DND-41 (cell line): ENCODE results near the gene FHDC1.

Experiments
- ATAC-seq: fragments of 200-7000 bp; cut with Tn5 transposase; 3 replicates; pipeline ENCODE4 v1.9.1; 2021; ENCODE audit warnings: low read depth; ENCODE audit not compliant: insufficient read depth
- DNase-seq: peaks from one replicate; pipeline ENCODE4 v3.0.0-alpha.2; 2020
- H2AFZ ChIP-seq: 2 replicates; pipeline ENCODE4 v1.6.0; 2012; ENCODE audit warnings: low read depth, low read length
- H3K27ac ChIP-seq: 2 replicates; pipeline ENCODE4 v1.5.1; 2012; ENCODE audit warnings: low read length, inconsistent platforms
- H3K27me3 ChIP-seq: fragments of 200-600 bp; sonication (generic); 2 replicates; pipeline ENCODE4 v1.6.0; 2012; ENCODE audit warnings: low read length, mild to moderate bottlenecking, inconsistent platforms; ENCODE audit not compliant: insufficient read depth, poor library complexity
- H3K36me3 ChIP-seq: 2 replicates; pipeline ENCODE4 v1.5.1; 2012; ENCODE audit warnings: low read length, inconsistent platforms; ENCODE audit not compliant: insufficient read depth
- H3K4me1 ChIP-seq: 2 replicates; pipeline ENCODE4 v1.5.1; 2012; ENCODE audit warnings: mild to moderate bottlenecking, low read length; ENCODE audit not compliant: insufficient read depth
- H3K4me2 ChIP-seq: 2 replicates; pipeline ENCODE4 v1.6.0; 2012; ENCODE audit warnings: mild to moderate bottlenecking, moderate library complexity, low read length, inconsistent platforms; ENCODE audit not compliant: insufficient read depth
- H3K4me3 ChIP-seq, 2 experiments: fragments of 200-600 bp in 1 of 2; shearing (Covaris generic) in 1 of 2; 2 replicates each; pipeline ENCODE4 v1.5.1; 2012 to 2016; ENCODE audit warnings: inconsistent platforms in 2 of 2, low read length in 2 of 2, mild to moderate bottlenecking in 2 of 2, low read depth in 1 of 2, moderate library complexity in 1 of 2
- H3K79me2 ChIP-seq: 2 replicates; pipeline ENCODE4 v1.6.0; 2012; ENCODE audit warnings: low read length, inconsistent platforms; ENCODE audit not compliant: insufficient read depth
- H3K9ac ChIP-seq: 2 replicates; pipeline ENCODE4 v1.6.0; 2012; ENCODE audit warnings: low read depth, mild to moderate bottlenecking, inconsistent platforms, low read length, moderate library complexity
- H3K9me3 ChIP-seq: 2 replicates; pipeline ENCODE4 v1.5.1; 2012; ENCODE audit warnings: low read length, moderate library complexity, mild to moderate bottlenecking, inconsistent platforms; ENCODE audit not compliant: insufficient read depth, severe bottlenecking
- H4K20me1 ChIP-seq: 2 replicates; pipeline ENCODE4 v1.6.0; 2012; ENCODE audit warnings: low read length; ENCODE audit not compliant: insufficient read depth
- EZH2 ChIP-seq: IDR thresholded peaks from 3 replicates; pipeline ENCODE4 v1.6.1; 2012; ENCODE audit warnings: borderline replicate concordance, low read depth, mild to moderate bottlenecking, moderate library complexity, low read length, inconsistent platforms; ENCODE audit not compliant: severe bottlenecking
- TF ChIP-seq, protein P1 (sequence below): IDR thresholded peaks from 2 replicates; pipeline ENCODE4 v1.5.1; 2012; ENCODE audit warnings: borderline replicate concordance, low read length, moderate library complexity, mild to moderate bottlenecking; ENCODE audit not compliant: poor library complexity, severe bottlenecking; ENCODE audit errors: extremely low read depth

The FHDC1 gene

DNA sequence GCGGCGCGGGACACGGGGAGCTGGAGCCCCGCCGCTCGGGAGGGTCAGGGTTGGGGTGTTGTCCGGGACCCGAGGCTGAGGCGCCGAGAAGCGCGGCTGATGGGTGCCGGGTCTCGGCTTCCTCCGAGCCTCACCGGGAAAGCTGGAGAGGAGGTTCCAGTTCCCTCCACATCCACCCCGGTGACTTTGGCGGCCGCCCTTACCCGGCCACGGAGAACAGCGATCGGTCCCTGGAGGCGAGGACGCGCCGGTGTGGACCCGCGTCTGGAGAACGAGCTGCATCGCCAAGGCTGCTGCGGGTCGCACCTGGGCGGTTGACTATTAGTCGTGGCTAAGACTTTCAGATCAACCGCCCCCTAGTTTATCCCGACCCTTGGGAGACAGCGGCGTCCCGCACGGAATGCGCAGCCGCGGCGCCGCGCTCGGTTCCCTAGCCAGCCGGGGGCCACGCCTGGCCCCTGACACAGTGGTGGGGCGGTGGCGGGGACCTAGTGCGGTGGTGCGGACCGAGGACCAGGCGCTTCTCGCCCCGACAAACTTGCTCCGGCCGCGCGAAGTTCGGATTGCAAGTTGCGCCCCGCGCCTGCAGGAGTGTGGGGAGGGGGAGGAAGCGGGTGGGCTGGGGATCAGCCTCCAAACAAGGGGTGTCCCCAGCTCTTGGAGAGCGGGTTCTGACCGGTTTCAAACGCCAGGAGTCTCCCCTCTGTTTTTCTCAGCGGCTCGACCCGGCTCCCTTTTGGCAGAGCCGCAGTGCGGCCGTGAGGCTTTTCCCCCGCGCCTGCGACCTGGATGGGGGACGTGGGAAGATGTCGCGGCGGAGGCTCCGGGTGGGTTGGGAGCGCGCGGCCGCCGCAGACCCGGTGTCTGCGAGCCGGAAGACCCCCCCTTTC is 568 bp downstream of the FHDC1 start:
- Histone ChIP-seq H3K9ac (peak overlapping the region; percentile 30; the same call in 1 of the 2 replicates), H2AFZ (no peak overlapping the region)

DNA sequence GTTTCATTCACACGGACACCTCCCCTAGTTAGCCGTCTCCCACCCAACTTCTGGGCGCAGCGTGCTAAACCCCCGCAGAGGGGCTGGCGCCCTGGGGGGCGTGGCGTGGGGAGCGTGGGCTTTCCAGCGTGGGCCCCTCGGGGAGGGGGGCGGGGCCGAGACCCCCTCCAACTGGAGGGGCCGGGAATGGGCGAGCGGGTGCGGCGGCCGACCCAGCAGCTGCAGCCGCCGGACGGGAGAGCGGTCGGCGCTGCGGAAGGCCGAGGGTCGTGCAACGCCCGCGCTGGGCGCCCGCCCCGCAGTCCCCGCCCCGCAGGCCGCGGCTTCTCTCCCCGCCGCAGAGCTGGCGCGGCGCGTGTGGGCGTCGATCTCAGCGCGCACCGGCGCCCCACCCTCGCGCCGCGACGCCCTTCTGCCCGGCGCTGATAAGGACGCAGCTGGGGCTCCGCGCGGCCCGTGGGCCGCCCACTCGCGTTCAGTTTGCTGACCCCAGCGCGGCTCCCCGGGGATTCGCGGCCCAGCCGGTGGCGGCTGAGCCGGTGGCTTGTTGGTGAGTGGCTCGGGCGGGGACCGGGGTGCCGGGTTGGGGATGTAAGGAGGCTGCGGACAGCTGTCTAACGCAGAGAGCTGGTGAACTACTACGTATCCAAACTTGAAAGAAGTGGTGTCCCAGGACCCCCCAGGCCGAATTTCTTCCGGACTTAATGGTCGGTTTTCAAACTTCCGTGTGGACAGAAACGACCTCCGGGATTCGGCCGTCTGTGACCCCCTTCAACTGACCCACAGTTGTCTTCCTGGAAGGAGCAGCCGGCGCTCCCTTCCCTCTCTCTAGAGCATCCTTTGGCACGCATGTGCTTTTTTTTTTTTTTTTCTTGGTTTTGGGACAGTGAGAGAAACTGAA is 1.5 kb downstream of the FHDC1 start:
- no peaks in the 10 kb centered on the region for H3K79me2 ChIP-seq
- peak; percentile 76 for ATAC-seq
- peak overlapping the region; percentile 91 for H3K4me2 ChIP-seq
- H3K9ac ChIP-seq, result peak overlapping the region; percentile 30; the same call in 1 of the 2 replicates
- DNase-seq, result peak; percentile 20
- no peak overlapping the region for H3K27ac ChIP-seq
- no peaks in the 10 kb centered on the region for H3K9me3 ChIP-seq
- H4K20me1 ChIP-seq, result 0 out of 2 replicates have a peak, but pooled peaks cover 3% of the 10 kb centered on the region
- peaks cover 55% of the 10 kb centered on the region for H3K27me3 ChIP-seq
- H3K4me1 ChIP-seq, result peaks cover 20% of the 10 kb centered on the region
- peak; percentile 89 for TF ChIP-seq EZH2
- TF ChIP-seq, protein P1, sequence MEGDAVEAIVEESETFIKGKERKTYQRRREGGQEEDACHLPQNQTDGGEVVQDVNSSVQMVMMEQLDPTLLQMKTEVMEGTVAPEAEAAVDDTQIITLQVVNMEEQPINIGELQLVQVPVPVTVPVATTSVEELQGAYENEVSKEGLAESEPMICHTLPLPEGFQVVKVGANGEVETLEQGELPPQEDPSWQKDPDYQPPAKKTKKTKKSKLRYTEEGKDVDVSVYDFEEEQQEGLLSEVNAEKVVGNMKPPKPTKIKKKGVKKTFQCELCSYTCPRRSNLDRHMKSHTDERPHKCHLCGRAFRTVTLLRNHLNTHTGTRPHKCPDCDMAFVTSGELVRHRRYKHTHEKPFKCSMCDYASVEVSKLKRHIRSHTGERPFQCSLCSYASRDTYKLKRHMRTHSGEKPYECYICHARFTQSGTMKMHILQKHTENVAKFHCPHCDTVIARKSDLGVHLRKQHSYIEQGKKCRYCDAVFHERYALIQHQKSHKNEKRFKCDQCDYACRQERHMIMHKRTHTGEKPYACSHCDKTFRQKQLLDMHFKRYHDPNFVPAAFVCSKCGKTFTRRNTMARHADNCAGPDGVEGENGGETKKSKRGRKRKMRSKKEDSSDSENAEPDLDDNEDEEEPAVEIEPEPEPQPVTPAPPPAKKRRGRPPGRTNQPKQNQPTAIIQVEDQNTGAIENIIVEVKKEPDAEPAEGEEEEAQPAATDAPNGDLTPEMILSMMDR, result no peak
- H3K4me3 ChIP-seq, result peak overlapping the region; percentile 24 to 55; a peak in 3 of 4 replicates
- peak overlapping the region; percentile 47; the same call in 1 of the 2 replicates for H2AFZ ChIP-seq
- no peaks in the 10 kb centered on the region for H3K36me3 ChIP-seq

More for the DNA sequence above, 568 bp downstream of the FHDC1 start:
- Histone ChIP-seq H4K20me1 (0 out of 2 replicates have a peak, but pooled peaks cover 3% of the 10 kb centered on the region), H3K4me1 (peaks cover 20% of the 10 kb centered on the region), H3K4me2 (peak overlapping the region; percentile 91), H3K27ac (no peak overlapping the region), H3K79me2 (no peaks in the 10 kb centered on the region), H3K36me3 (no peaks in the 10 kb centered on the region), H3K9me3 (no peaks in the 10 kb centered on the region), H3K27me3 (peaks cover 55% of the 10 kb centered on the region), H3K4me3 (peak overlapping the region; percentile 19 to 55; a peak in 3 of 4 replicates)
- ATAC-seq, result peak; percentile 44
- TF ChIP-seq, protein P1, result no peak
- TF ChIP-seq EZH2, result peak; percentile 96
- peak; percentile 13 for DNase-seq

DNA sequence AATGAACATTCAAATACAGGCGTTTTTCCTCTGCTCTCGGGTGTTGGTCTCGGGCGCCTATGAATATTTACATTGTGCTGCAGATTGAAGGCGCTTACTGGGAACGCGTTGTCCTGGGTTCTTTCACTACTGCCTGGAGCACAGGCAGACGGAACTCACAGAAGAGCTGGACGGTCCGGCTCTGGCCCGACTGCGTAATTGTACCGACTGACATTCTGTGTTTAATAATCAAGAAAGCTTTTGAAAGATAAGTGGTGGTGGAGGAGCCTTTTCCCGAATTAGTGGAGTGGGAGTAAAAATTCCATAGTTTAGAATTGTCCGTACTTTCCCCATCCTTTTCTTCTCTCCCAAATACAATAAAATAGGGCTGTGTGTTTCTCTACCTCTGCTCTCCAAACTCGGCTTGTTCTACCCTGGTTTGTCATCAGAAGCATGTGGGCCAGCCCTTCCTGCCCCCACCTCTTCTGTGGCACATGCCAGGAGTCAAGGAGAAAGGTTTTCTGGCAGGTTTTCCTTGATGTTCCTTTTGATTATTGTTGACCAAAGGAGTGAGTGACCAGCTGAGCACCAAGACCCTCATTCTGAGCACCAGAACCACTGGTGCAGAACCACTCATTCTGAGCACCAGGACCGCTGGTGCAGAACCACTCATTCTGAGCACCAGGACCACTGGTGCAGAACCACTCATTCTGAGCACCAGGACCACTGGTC is 2.3 kb downstream of the FHDC1 start:
- 0 out of 2 replicates have a peak, but pooled peaks cover 3% of the 10 kb centered on the region for H4K20me1 ChIP-seq
- no peaks in the 10 kb centered on the region for H3K9me3 ChIP-seq
- no peak for ATAC-seq
- no peak overlapping the region for H2AFZ ChIP-seq
- no peak for TF ChIP-seq EZH2
- TF ChIP-seq, protein P1, result no peak
- peaks cover 55% of the 10 kb centered on the region for H3K27me3 ChIP-seq
- H3K4me1 ChIP-seq, result peaks cover 20% of the 10 kb centered on the region
- H3K36me3 ChIP-seq, result no peaks in the 10 kb centered on the region
- H3K4me2 ChIP-seq, result peak overlapping the region; percentile 91
- H3K79me2 ChIP-seq, result no peaks in the 10 kb centered on the region
- H3K4me3 ChIP-seq, result peak overlapping the region in 1 of 2 experiments; percentile 55; a peak in 2 of 4 replicates
- H3K27ac ChIP-seq, result no peak overlapping the region
- H3K9ac ChIP-seq, result no peak overlapping the region
- no peak for DNase-seq
